ENCODE data around the gene TMEM247.

Gene TMEM247

DNA sequence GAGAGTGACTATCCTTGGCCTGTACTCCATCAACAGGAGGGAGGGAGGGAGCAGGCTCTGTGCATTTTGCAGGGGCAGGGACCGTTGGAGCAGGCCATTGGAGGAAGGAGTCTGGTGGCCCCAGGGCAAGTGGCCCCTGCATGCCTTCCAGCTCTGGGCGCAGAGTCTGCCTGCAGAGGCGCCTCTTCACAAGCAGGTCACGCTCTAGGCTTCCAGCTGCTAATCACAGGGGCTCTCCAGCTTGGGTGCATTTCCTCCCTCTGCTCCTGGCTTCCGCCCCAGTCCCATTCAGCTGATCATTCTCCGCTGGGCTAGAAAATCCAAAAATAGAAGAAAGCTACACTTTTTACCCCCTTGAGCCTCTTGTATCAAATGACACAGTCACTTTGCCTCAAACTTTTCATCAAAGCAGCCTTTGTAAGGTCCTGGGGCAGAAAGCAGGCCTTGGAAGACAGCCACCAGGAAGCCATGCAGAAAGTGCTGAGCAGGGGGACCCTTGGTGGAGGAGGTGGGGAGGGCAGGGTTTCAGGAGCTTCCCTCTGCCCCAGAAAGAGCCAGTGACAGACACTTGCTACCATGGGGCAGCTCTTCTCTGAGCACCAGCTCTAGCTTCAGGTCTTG, 11.3 kb downstream of the TMEM247 start:
- no peak for DNase-seq

- no peak for DNase-seq
Observed at GRCh38 chr2:46492301-46492700, 12.9 kb downstream of the TMEM247 start.

GRCh38 chr2:46493241-46493970, 14.0 kb downstream of the TMEM247 start:
- DNase-seq: no peak

DNA sequence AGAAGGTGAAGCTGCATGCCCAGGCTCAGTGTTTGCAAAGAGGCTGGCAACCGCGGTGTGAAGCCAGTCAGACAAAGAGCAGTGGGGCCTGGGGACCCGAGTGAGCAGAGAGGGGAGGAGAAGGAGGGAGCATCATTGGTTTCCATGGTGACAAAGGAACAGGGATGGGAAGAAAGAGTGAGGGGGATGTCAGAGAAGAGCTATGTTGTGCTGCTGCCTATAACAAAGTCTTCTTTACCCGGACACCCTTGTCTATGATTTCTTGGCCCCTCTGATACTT, 14.5 kb downstream of the TMEM247 start:
- DNase-seq: no peak

GRCh38 chr2:46494596-46494995, 15.2 kb downstream of the TMEM247 start:
- no peak for DNase-seq

GRCh38 chr2:46495231-46496030, 16.1 kb downstream of the TMEM247 start:
- no peak for DNase-seq

- no peak for DNase-seq
Observed at GRCh38 chr2:46497766-46498165, 18.4 kb downstream of the TMEM247 start.

- DNase-seq: no peak
Observed at GRCh38 chr2:46498681-46499080, 19.3 kb downstream of the TMEM247 start.

GRCh38 chr2:46499392-46499785, 20.0 kb downstream of the TMEM247 start:
- no peak for DNase-seq

DNA sequence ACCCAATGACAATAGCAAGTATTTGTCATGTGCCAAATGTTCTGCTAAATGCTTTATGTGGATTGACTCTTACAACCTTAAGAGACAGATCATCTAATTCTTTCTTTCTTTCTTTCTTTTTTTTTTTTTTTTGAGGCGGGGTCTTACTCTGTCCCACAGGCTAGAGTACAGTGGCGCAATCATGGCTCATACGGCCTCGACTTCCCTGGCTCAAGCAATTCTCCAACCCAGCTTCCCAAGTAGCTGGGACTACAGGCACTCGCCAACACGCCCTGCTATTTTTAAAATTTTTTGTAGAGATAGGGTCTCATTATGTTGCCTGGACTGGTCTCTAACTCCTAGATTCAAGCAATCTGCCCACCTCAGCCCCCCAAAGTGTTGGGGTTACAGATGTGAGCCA, 21.4 kb downstream of the TMEM247 start:
- no peak for DNase-seq

DNA sequence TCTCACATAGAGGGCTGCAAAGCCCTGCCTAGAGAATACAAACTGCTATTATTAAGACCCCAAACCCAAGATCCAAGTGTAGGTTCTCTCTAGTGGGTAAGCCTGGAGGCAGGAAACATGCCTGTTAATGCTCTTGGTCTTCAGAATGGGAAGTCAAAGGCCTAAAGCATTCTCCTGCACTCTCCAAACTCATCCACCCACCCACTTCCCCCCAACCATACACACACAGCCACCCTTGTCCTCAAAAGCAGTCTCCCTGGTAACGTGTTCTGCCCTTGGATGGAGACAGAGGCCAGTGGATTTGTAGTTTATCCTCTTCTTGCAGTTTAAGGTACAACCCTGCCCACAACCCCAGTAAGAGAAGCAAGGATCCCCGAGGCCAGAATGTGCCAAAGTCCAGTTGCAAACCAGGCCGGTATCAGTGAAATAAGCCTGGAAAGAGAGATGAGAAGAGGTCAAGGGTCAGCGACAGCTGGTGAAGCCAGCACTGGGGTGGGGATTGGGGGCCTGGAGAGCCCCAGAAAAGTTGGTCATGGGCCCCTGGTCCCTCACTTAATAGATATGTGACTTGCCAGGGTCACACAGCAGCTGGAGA, 23.0 kb downstream of the TMEM247 start:
- no peak for DNase-seq

GRCh38 chr2:46503686-46504085, 24.3 kb downstream of the TMEM247 start:
- no peak for DNase-seq

GRCh38 chr2:46504221-46504620, 24.9 kb downstream of the TMEM247 start:
- no peak for DNase-seq

DNA sequence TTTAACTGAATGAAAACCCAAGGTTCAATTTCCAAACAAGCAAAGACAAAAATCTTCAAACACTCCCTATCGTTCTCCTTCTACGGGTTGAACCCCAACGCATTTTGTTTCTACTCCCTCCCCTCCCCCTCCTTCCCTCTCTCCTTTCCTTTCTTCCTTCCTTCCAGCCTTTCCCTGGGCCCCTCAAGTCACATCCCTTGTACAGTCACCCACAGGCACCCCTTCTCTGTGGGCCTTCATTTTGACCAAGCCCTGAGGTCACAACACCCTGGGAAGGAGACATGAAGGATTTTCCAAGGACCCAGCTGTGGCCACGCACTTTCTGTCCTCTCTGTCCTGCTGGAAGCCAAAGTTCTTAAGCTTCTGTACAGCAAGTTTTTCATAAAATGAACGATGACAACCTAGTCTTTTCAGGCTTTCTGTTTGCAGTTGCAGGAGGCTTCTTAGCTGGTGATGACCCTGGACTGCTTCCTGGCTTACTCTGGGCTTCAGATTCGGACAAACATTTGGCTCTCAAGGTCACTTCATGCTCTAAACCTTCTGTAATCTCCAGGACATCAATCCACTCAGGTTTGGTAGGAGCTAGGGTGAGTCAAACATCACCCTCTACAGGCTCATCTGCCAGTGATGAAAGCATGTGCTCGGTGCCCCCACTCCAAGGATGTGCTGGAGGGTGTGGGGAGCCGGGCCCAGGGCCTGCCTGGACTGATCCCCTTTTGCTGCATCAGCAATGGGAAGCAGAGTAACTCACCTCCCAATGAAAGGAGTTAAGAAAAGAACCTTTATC, 25.5 kb downstream of the TMEM247 start:
- DNase-seq: no peak

DNA sequence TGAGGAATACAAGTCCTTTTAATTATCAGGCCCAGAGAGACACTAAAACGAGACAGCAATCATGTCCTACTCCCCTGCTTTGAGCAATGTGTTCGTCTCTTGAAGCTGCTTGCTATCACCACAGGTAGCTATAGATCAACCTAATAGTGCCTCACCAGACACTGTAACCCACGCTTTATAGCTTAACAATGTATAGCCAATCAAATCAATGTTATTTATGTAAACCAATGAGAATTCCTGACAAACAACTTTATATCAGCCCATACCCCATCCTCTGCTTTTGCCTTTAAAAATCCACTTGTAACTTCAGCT, 26.1 kb downstream of the TMEM247 start:
- no peak for DNase-seq

DNA sequence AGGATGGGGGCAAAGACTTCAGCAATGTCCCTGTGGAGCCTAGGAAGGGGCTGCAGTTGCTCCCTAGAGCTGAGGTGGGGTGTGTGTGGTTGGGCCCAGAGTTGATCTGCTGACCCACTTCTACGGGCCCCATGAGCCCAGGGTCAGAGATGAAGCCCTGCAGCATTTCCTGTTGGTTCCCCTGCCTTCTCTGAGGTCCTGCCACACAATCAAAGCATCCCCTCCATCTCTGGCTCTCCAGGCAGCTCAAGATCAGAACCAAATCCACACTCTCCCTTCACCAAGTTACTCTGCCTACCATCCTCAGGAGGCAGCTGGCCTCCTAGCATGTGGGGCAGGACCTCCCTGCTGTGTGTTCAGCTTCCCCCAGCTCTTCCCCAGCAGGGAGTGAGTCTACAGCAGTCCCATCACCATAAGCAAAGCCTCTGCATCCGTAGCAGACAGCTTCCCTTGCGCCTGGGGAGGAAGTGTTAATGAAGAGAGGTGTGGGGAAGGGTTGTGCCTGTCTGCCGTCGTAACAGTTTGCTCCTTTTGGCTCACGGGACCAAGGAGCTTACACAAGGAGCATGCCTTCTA, 26.9 kb downstream of the TMEM247 start:
- no peak for DNase-seq

GRCh38 chr2:46508312-46508711, 28.9 kb downstream of the TMEM247 start:
- no peak for DNase-seq

- no peak for DNase-seq
Observed at GRCh38 chr2:46508759-46509158, 29.4 kb downstream of the TMEM247 start.

- DNase-seq: no peak
Observed at GRCh38 chr2:46509804-46510203, 30.4 kb downstream of the TMEM247 start.

GRCh38 chr2:46510598-46511177, 31.3 kb downstream of the TMEM247 start:
- DNase-seq: no peak

DNA sequence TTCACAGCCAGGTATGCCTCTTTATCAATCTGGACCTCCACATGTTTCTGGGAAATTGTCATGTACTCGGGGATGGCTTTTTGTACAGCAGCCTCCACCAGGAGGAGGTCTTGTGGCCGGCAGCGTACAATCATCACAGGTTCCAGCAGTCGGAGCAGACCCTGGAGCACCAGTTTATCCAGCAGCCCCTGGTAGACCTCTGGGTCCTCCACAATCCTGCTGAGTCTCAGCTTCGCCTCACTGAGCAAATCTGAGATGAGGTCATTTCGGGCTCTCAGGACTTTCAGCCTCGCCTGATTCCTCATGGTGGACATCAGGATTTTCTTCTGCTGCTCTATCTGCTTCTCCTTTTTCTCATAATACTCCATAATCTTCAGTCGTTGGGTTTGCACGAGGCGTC, 32.8 kb downstream of the TMEM247 start:
- DNase-seq: no peak

GRCh38 chr2:46514738-46515137, 35.4 kb downstream of the TMEM247 start:
- no peak for DNase-seq

All from effector CD8-positive, alpha-beta T cell (primary cell).